ENCODE data around the gene FOXP4.
A peak's percentile ranks its signal among the peaks of the same experiment; 100 is the strongest.

FOXP4 gene

GRCh38 chr6:41588111-41588510 is 41.9 kb downstream of the FOXP4 start:
- H3K4me3 ChIP-seq (replicated peaks; ENCODE audit: low read depth, low read length): no peak overlapping the region
- no peak for DNase-seq (ENCODE audit: extremely low read depth, low read depth)
- TF ChIP-seq CTCF (IDR thresholded peaks at IDR 0.05; ENCODE audit: low read depth, low read length, missing control alignments): no peak

- no peak for TF ChIP-seq CTCF (IDR thresholded peaks at IDR 0.05; ENCODE audit: low read depth, low read length, missing control alignments)
- no peak for DNase-seq (ENCODE audit: extremely low read depth, low read depth)
- H3K4me3 ChIP-seq (replicated peaks; ENCODE audit: low read depth, low read length): no peak overlapping the region
These were observed 43.0 kb downstream of the FOXP4 start for GRCh38 chr6:41589223-41589622.

GRCh38 chr6:41589636-41590622 is 43.7 kb downstream of the FOXP4 start:
- no peak overlapping the region for H3K4me3 ChIP-seq (replicated peaks; ENCODE audit: low read depth, low read length)
- DNase-seq (ENCODE audit: extremely low read depth, low read depth): no peak
- no peak for TF ChIP-seq CTCF (IDR thresholded peaks at IDR 0.05; ENCODE audit: low read depth, low read length, missing control alignments)

GRCh38 chr6:41591122-41591521 is 44.9 kb downstream of the FOXP4 start:
- no peak for TF ChIP-seq CTCF (IDR thresholded peaks at IDR 0.05; ENCODE audit: low read depth, low read length, missing control alignments)

GRCh38 chr6:41591859-41592502 is 45.8 kb downstream of the FOXP4 start:
- TF ChIP-seq CTCF (IDR thresholded peaks at IDR 0.05; ENCODE audit: low read depth, low read length, missing control alignments): peak; percentile 93
- no peak for DNase-seq (ENCODE audit: extremely low read depth, low read depth)
- H3K4me3 ChIP-seq (replicated peaks; ENCODE audit: low read depth, low read length): no peak overlapping the region

More at GRCh38 chr6:41591122-41591521, 44.9 kb downstream of the FOXP4 start:
- DNase-seq (ENCODE audit: extremely low read depth, low read depth): no peak
- H3K4me3 ChIP-seq (replicated peaks; ENCODE audit: low read depth, low read length): no peak overlapping the region

- DNase-seq (ENCODE audit: extremely low read depth, low read depth): no peak
- no peak overlapping the region for H3K4me3 ChIP-seq (replicated peaks; ENCODE audit: low read depth, low read length)
- no peak for TF ChIP-seq CTCF (IDR thresholded peaks at IDR 0.05; ENCODE audit: low read depth, low read length, missing control alignments)
These were observed 47.2 kb downstream of the FOXP4 start for GRCh38 chr6:41593406-41593805.

Data from HFF-Myc (cell line).